DND-41 (cell line): ENCODE measurements around the gene ZNF705A.
"Not testable (repeated sequence)": the region's sequence is repeated elsewhere in the genome, so short reads cannot be mapped to it uniquely, and the experiment has no call there.

Experiments used
- ATAC-seq: fragments of 200-7000 bp; cut with Tn5 transposase; 3 replicates; pipeline ENCODE4 v1.9.1; 2021; ENCODE audit warnings: low read depth; ENCODE audit not compliant: insufficient read depth
- DNase-seq: peaks from one replicate; pipeline ENCODE4 v3.0.0-alpha.2; 2020
- H2AFZ ChIP-seq: 2 replicates; pipeline ENCODE4 v1.6.0; 2012; ENCODE audit warnings: low read depth, low read length
- H3K27ac ChIP-seq: 2 replicates; pipeline ENCODE4 v1.5.1; 2012; ENCODE audit warnings: low read length, inconsistent platforms
- H3K27me3 ChIP-seq: fragments of 200-600 bp; sonication (generic); 2 replicates; pipeline ENCODE4 v1.6.0; 2012; ENCODE audit warnings: low read length, mild to moderate bottlenecking, inconsistent platforms; ENCODE audit not compliant: insufficient read depth, poor library complexity
- H3K36me3 ChIP-seq: 2 replicates; pipeline ENCODE4 v1.5.1; 2012; ENCODE audit warnings: low read length, inconsistent platforms; ENCODE audit not compliant: insufficient read depth
- H3K4me1 ChIP-seq: 2 replicates; pipeline ENCODE4 v1.5.1; 2012; ENCODE audit warnings: mild to moderate bottlenecking, low read length; ENCODE audit not compliant: insufficient read depth
- H3K4me2 ChIP-seq: 2 replicates; pipeline ENCODE4 v1.6.0; 2012; ENCODE audit warnings: mild to moderate bottlenecking, moderate library complexity, low read length, inconsistent platforms; ENCODE audit not compliant: insufficient read depth
- H3K4me3 ChIP-seq, 2 experiments: fragments of 200-600 bp in 1 of 2; shearing (Covaris generic) in 1 of 2; 2 replicates each; pipeline ENCODE4 v1.5.1; 2012 to 2016; ENCODE audit warnings: inconsistent platforms in 2 of 2, low read length in 2 of 2, mild to moderate bottlenecking in 2 of 2, low read depth in 1 of 2, moderate library complexity in 1 of 2
- H3K79me2 ChIP-seq: 2 replicates; pipeline ENCODE4 v1.6.0; 2012; ENCODE audit warnings: low read length, inconsistent platforms; ENCODE audit not compliant: insufficient read depth
- H3K9ac ChIP-seq: 2 replicates; pipeline ENCODE4 v1.6.0; 2012; ENCODE audit warnings: low read depth, mild to moderate bottlenecking, inconsistent platforms, low read length, moderate library complexity
- H3K9me3 ChIP-seq: 2 replicates; pipeline ENCODE4 v1.5.1; 2012; ENCODE audit warnings: low read length, moderate library complexity, mild to moderate bottlenecking, inconsistent platforms; ENCODE audit not compliant: insufficient read depth, severe bottlenecking
- H4K20me1 ChIP-seq: 2 replicates; pipeline ENCODE4 v1.6.0; 2012; ENCODE audit warnings: low read length; ENCODE audit not compliant: insufficient read depth
- CTCF ChIP-seq: IDR thresholded peaks from 2 replicates; pipeline ENCODE4 v1.5.1; 2012; ENCODE audit warnings: borderline replicate concordance, low read length, moderate library complexity, mild to moderate bottlenecking; ENCODE audit not compliant: poor library complexity, severe bottlenecking; ENCODE audit errors: extremely low read depth
- EZH2 ChIP-seq: IDR thresholded peaks from 3 replicates; pipeline ENCODE4 v1.6.1; 2012; ENCODE audit warnings: borderline replicate concordance, low read depth, mild to moderate bottlenecking, moderate library complexity, low read length, inconsistent platforms; ENCODE audit not compliant: severe bottlenecking

Gene ZNF705A

GRCh38 chr12:8222303-8222702, 65.5 kb downstream of the ZNF705A start:
- H3K27me3 ChIP-seq, H3K4me1 ChIP-seq, H3K79me2 ChIP-seq, H4K20me1 ChIP-seq, ATAC-seq, H3K36me3 ChIP-seq, H2AFZ ChIP-seq, H3K9me3 ChIP-seq, DNase-seq, H3K4me3 ChIP-seq, H3K4me2 ChIP-seq, H3K27ac ChIP-seq, H3K9ac ChIP-seq: not testable (repeated sequence)

GRCh38 chr12:8223646-8224045, 66.8 kb downstream of the ZNF705A start:
- H3K4me3 ChIP-seq, H3K4me1 ChIP-seq, H3K27me3 ChIP-seq, H3K36me3 ChIP-seq, H4K20me1 ChIP-seq, H2AFZ ChIP-seq, H3K4me2 ChIP-seq, ATAC-seq, H3K27ac ChIP-seq, H3K9ac ChIP-seq, H3K9me3 ChIP-seq, H3K79me2 ChIP-seq, DNase-seq: not testable (repeated sequence)

GRCh38 chr12:8224782-8225181, 68.0 kb downstream of the ZNF705A start:
- not testable (repeated sequence) for ATAC-seq, H3K4me3 ChIP-seq, H3K4me1 ChIP-seq, H3K27me3 ChIP-seq, H4K20me1 ChIP-seq, H3K9me3 ChIP-seq, H3K4me2 ChIP-seq, H3K36me3 ChIP-seq, H3K9ac ChIP-seq, DNase-seq, H3K79me2 ChIP-seq, H2AFZ ChIP-seq, H3K27ac ChIP-seq

GRCh38 chr12:8226355-8226754, 69.5 kb downstream of the ZNF705A start:
- Histone ChIP-seq H3K4me2 (no peak overlapping the region), H3K27me3 (no peaks in the 10 kb centered on the region)

GRCh38 chr12:8226992-8227731, 70.3 kb downstream of the ZNF705A start, which contains the start of gene FAM90A1:
TSS of gene FAM90A1 (minus strand) at chr12:8227618. CDS start at chr12:8224832, 2,786 bp downstream.
- ATAC-seq, DNase-seq, H3K9ac ChIP-seq, H2AFZ ChIP-seq, H3K4me1 ChIP-seq, H3K9me3 ChIP-seq, H3K36me3 ChIP-seq, H3K27ac ChIP-seq, H3K4me3 ChIP-seq, H3K4me2 ChIP-seq, H3K79me2 ChIP-seq, H4K20me1 ChIP-seq, H3K27me3 ChIP-seq: not testable (repeated sequence)

More at GRCh38 chr12:8226355-8226754, 69.5 kb downstream of the ZNF705A start:
- DNase-seq (no peak), ATAC-seq (no peak)
- TF ChIP-seq EZH2 = no peak
- TF ChIP-seq CTCF = no peak
- Histone ChIP-seq H3K4me3 (no peak overlapping the region), H3K9me3 (no peaks in the 10 kb centered on the region), H3K27ac (no peak overlapping the region), H3K9ac (no peak overlapping the region), H4K20me1 (no peaks in the 10 kb centered on the region), H2AFZ (no peak overlapping the region), H3K4me1 (no peaks in the 10 kb centered on the region; the same call in 1 of the 2 replicates), H3K36me3 (no peaks in the 10 kb centered on the region), H3K79me2 (no peaks in the 10 kb centered on the region)

GRCh38 chr12:8227732-8228077, 70.9 kb downstream of the ZNF705A start:
- H3K4me1 ChIP-seq, H3K27me3 ChIP-seq, H2AFZ ChIP-seq, H4K20me1 ChIP-seq, ATAC-seq, H3K4me3 ChIP-seq, DNase-seq, H3K9me3 ChIP-seq, H3K27ac ChIP-seq, H3K9ac ChIP-seq, H3K36me3 ChIP-seq, H3K4me2 ChIP-seq, H3K79me2 ChIP-seq: not testable (repeated sequence)

- DNase-seq, H3K27me3 ChIP-seq, H4K20me1 ChIP-seq, H3K4me1 ChIP-seq, ATAC-seq, H2AFZ ChIP-seq, H3K79me2 ChIP-seq, H3K27ac ChIP-seq, H3K4me3 ChIP-seq, H3K9me3 ChIP-seq, H3K36me3 ChIP-seq, H3K4me2 ChIP-seq, H3K9ac ChIP-seq: not testable (repeated sequence)
Observed at GRCh38 chr12:8228607-8229006, 71.8 kb downstream of the ZNF705A start.
